Measurements from ENCODE around the gene PLXNA4. TPM values are rescaled to one million over a fixed set of nuclear protein-coding genes. Genes with fewer than 3 reads are reported as not detected.

PLXNA4 gene
- total RNA-seq, 1 experiment from 2014 or later = not detected

DNA sequence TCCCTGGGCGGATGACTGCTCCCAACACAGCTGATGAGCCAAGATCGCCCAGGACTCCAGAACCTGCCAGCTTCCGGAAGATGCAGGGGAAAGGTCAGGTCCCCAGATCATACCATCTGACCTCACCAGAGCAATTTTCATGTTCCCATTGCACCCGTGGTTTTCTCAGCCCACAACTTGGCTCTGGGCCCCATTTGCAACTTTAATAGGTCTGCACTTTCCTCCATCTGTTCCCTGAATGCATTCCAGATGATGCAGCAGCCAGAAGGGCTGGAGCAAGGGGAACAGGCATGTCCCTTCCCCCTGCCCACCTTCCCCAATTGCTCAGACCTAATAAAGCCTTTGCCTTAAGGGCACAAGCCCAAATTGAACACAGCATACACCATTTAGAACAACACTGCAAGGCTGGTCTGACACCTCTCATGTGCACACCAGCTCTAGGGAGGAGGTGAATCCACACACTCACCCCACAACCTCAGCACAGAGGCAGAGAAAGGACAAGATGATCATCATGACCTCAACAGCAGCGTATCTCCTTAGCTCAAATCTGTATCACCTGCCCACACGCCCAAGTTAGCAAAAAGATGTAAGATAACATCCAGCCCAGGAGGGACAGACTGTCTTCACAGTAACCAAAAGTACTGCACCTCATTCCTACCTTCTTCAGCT is 87.5 kb downstream of the PLXNA4 start:
- RAD21 ChIA-PET (ENCODE audit: low non-redundant PET in 1 of 2, low total read pairs in 2 of 2, uncharacterized antibody in 2 of 2, unreplicated experiment in 2 of 2) = no interaction called here
- Histone ChIP-seq H3K9ac (ENCODE audit: low read length) (no peak overlapping the region), H3K36me3 (ENCODE audit: control insufficient read depth in 1 of 2, insufficient read depth in 2 of 2, low read length in 2 of 2) (no peaks in the 10 kb centered on the region), H3K27me3 (ENCODE audit: insufficient read depth, low read length) (peaks cover 49% of the 10 kb centered on the region), H3K4me2 (ENCODE audit: low read length) (no peak overlapping the region), H4K20me1 (ENCODE audit: insufficient read depth) (no peaks in the 10 kb centered on the region), H3K4me3 (replicated peaks in 1 of 2; ENCODE audit: low read depth in 1 of 2, low read length in 2 of 2) (no peak overlapping the region), H3K27ac (ENCODE audit: low read depth, low read length) (no peak overlapping the region), H2AFZ (ENCODE audit: low read depth, low read length, poor library complexity, severe bottlenecking) (no peak overlapping the region), H3K79me2 (ENCODE audit: insufficient read depth, low read length) (no peaks in the 10 kb centered on the region), H3K9me3 (ENCODE audit: control insufficient read depth in 1 of 2, insufficient read depth in 1 of 2, low read depth in 1 of 2, low read length in 2 of 2) (no peaks in the 10 kb centered on the region), H3K4me1 (ENCODE audit: control insufficient read depth in 1 of 2, insufficient read depth in 2 of 2, low read length in 2 of 2) (0 out of 4 replicates have a peak, but pooled peaks cover 0 to 2% of the 10 kb centered on the region in 2 experiments), H3K9me2 (ENCODE audit: insufficient read depth) (no peaks in the 10 kb centered on the region)
- no TSS peak for BruUV-seq (replicated peaks)
- DNase-seq (ENCODE audit: low read depth, low spot score) = no peak
- intact Hi-C loops (cut with micrococcal nuclease) = no loop called here
- POLR2A ChIA-PET = no interaction called here
- TF ChIP-seq RAD21 (IDR thresholded peaks at IDR 0.05; ENCODE audit: low read depth) (no peak), POLR2A (IDR thresholded peaks at IDR 0.05; ENCODE audit: borderline replicate concordance, extremely low read depth, insufficient read depth, insufficient read length) (no peak), ELF1 (IDR thresholded peaks at IDR 0.05; ENCODE audit: borderline replicate concordance, low read depth) (no peak), POLR2AphosphoS5 (IDR thresholded peaks at IDR 0.05; ENCODE audit: low read depth, low read length) (no peak), FOSL1 (IDR thresholded peaks at IDR 0.05; ENCODE audit: low read depth) (no peak), SIN3A (IDR thresholded peaks at IDR 0.05; ENCODE audit: low read depth) (no peak), CEBPB (IDR thresholded peaks at IDR 0.05; ENCODE audit: low read depth) (no peak), ZNF274 (IDR thresholded peaks at IDR 0.05; ENCODE audit: low read depth, low read length) (no peak)
- TF ChIP-seq, protein P1, sequence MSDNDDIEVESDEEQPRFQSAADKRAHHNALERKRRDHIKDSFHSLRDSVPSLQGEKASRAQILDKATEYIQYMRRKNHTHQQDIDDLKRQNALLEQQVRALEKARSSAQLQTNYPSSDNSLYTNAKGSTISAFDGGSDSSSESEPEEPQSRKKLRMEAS (IDR thresholded peaks at IDR 0.05) = no peak
- TF ChIP-seq, protein P2, sequence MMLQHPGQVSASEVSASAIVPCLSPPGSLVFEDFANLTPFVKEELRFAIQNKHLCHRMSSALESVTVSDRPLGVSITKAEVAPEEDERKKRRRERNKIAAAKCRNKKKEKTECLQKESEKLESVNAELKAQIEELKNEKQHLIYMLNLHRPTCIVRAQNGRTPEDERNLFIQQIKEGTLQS (IDR thresholded peaks at IDR 0.05) = no peak
- TF ChIP-seq, protein P3, sequence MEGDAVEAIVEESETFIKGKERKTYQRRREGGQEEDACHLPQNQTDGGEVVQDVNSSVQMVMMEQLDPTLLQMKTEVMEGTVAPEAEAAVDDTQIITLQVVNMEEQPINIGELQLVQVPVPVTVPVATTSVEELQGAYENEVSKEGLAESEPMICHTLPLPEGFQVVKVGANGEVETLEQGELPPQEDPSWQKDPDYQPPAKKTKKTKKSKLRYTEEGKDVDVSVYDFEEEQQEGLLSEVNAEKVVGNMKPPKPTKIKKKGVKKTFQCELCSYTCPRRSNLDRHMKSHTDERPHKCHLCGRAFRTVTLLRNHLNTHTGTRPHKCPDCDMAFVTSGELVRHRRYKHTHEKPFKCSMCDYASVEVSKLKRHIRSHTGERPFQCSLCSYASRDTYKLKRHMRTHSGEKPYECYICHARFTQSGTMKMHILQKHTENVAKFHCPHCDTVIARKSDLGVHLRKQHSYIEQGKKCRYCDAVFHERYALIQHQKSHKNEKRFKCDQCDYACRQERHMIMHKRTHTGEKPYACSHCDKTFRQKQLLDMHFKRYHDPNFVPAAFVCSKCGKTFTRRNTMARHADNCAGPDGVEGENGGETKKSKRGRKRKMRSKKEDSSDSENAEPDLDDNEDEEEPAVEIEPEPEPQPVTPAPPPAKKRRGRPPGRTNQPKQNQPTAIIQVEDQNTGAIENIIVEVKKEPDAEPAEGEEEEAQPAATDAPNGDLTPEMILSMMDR (IDR thresholded peaks at IDR 0.05 in 2 of 3, conservative IDR thresholded peaks at IDR 0.05 in 1 of 3; ENCODE audit: borderline replicate concordance in 1 of 3, insufficient read depth in 1 of 3, low read depth in 2 of 3, low read length in 2 of 3) = no peak
- no peak for ATAC-seq
- CTCF ChIA-PET = no interaction called here
